Caco-2 (cell line): ENCODE results near the gene PDZD8. TPM values are rescaled to one million over a fixed set of nuclear protein-coding genes. Genes with fewer than 3 reads are reported as not detected.

Experiments used
- BruUV-seq: library from RNA; stranded (reverse); fragments of 400-500 nt; replicated peaks from 2 replicates; lab custom pipeline; 2021; lab: Mats Ljungman, UMichigan
- CTCF ChIA-PET: fragments of 300-600 bp; sonication (Branson Sonifier 250); formaldehyde crosslinking; loops from one replicate; lab custom pipeline; 2022; ENCODE audit warnings: antibody characterized with exemption; lab: Charles Lee
- POLR2A ChIA-PET: fragments of 300-600 bp; sonication (Branson Sonifier 250); formaldehyde crosslinking; loops from one replicate; lab custom pipeline; 2022; ENCODE audit warnings: antibody characterized with exemption; lab: Charles Lee
- DNase-seq, 2 experiments: peaks; one replicate each; pipeline versions ENCODE4 v3.0.0 to v3.0.0-alpha.2; 2020 to 2022
- H3K27me3 ChIP-seq: replicated peaks from 2 replicates; pipeline ENCODE4 v1.6.0; 2011; ENCODE audit warnings: low read length; ENCODE audit not compliant: control insufficient read depth, insufficient read depth
- H3K36me3 ChIP-seq: 2 replicates; pipeline ENCODE4 v1.5.1; 2011; ENCODE audit warnings: low read length; ENCODE audit not compliant: control insufficient read depth, insufficient read depth
- H3K4me1 ChIP-seq: fragments of 250-450 bp; sonication (Bioruptor Pico); 2 replicates; pipeline ENCODE4 v1.5.1; 2020; ENCODE audit warnings: mild to moderate bottlenecking
- H3K4me3 ChIP-seq: 2 replicates; pipeline ENCODE4 v1.5.1; 2011; ENCODE audit warnings: low read depth, mild to moderate bottlenecking, control low read depth, low read length
- H3K9me3 ChIP-seq: fragments of 250-450 bp; sonication (Bioruptor Pico); 2 replicates; pipeline ENCODE4 v1.5.1; 2020; ENCODE audit warnings: mild to moderate bottlenecking, moderate library complexity
- H3K27ac Mint-ChIP-seq: one replicate; pipeline ENCODE4 v1.8.0; 2022; ENCODE audit warnings: mixed read lengths; ENCODE audit not compliant: unreplicated experiment
- H3K27me3 Mint-ChIP-seq: one replicate; pipeline ENCODE4 v1.8.0; 2022; ENCODE audit warnings: mixed read lengths; ENCODE audit not compliant: insufficient read depth, unreplicated experiment
- H3K36me3 Mint-ChIP-seq: one replicate; pipeline ENCODE4 v1.8.0; 2022; ENCODE audit warnings: mild to moderate bottlenecking, mixed read lengths; ENCODE audit not compliant: insufficient read depth, unreplicated experiment
- H3K4me1 Mint-ChIP-seq: one replicate; pipeline ENCODE4 v1.8.0; 2022; ENCODE audit warnings: low read depth, mixed read lengths; ENCODE audit not compliant: unreplicated experiment
- H3K4me3 Mint-ChIP-seq: one replicate; pipeline ENCODE4 v1.8.0; 2022; ENCODE audit warnings: mild to moderate bottlenecking, moderate library complexity, mixed read lengths; ENCODE audit not compliant: unreplicated experiment
- H3K9me3 Mint-ChIP-seq: one replicate; pipeline ENCODE4 v1.8.0; 2022; ENCODE audit warnings: mixed read lengths; ENCODE audit not compliant: unreplicated experiment
- CTCF ChIP-seq, 2 experiments: fragments of 200-600 bp in 1 of 2; IDR thresholded peaks; 1 replicate in 1 of 2; 2 replicates in 1 of 2; pipeline versions ENCODE4 v1.5.1 to v1.8.0; 2011 to 2022; ENCODE audit warnings: antibody characterized with exemption in 1 of 2, control low read depth in 1 of 2, inconsistent platforms in 1 of 2, low read depth in 1 of 2, low read length in 1 of 2, mild to moderate bottlenecking in 1 of 2, moderate library complexity in 1 of 2; ENCODE audit not compliant: insufficient read depth in 1 of 2, severe bottlenecking in 1 of 2, unreplicated experiment in 1 of 2
- intact Hi-C: fragments of 100-400 bp; cut with micrococcal nuclease; formaldehyde crosslinking; loops from one replicate; pipeline ENCODE4 v1.10.0; 2022; ENCODE audit not compliant: unreplicated experiment
- total RNA-seq: library from RNA; stranded (reverse); gene quantifications from 2 replicates; pipeline ENCODE4 v1.2.3, GENCODE V29; 2022

Gene PDZD8
- total RNA-seq, 1 experiment from 2014 or later: 49.4 TPM

DNA sequence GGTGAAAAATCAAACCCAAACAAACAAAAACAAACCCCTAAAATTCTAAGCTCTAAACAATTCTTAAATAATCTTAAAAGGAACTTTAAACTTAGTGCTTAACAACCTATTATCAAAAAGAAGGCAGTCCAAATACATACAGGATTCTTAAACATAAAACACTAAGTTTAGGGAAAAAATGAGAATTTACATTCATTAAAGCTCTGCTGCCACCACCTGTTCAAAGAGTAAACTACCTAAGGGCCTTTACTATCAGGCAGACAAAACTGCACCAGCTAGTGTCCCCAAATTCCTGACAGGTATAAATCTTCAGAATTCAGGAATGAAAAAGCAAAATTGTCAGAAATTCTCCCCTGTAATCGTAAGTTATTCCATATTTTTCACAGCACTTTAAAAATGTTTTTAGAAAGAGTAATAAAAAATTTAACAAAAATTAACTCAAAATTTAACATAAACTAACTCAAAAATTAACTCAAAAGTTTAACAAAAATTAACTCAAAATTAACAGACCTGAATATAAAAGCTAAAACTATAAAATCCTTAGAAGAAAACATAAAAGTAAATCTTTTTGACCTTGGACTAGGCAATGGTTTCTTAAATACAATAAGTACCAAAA is 55.1 kb downstream of the PDZD8 start:
- ChIA-PET CTCF (interaction anchor here (0.8 to 4.0 kb wide), 5 partner anchors 22 to 158 kb away, joined by 3 to 69 read pairs (median 3); no protein-coding TSS in a partner anchor), POLR2A (no interaction called here)
- Mint-ChIP-seq H3K27ac (no peak overlapping the region), H3K9me3 (no peaks in the 10 kb centered on the region), H3K27me3 (no peaks in the 10 kb centered on the region), H3K4me1 (no peaks in the 10 kb centered on the region), H3K36me3 (peaks cover 9% of the 10 kb centered on the region), H3K4me3 (no peak overlapping the region)
- Histone ChIP-seq H3K36me3 (no peaks in the 10 kb centered on the region), H3K4me1 (no peaks in the 10 kb centered on the region), H3K9me3 (no peaks in the 10 kb centered on the region), H3K27me3 (no peaks in the 10 kb centered on the region), H3K4me3 (no peak overlapping the region)
- BruUV-seq: no TSS peak
- intact Hi-C loops: loop anchor here (1.0 kb wide), 2 partner anchors 93 to 103 kb away; no protein-coding TSS in a partner anchor
- peak in 1 of 2 experiments; percentile 36 for DNase-seq
- peak; percentile 54 to 76 for TF ChIP-seq CTCF (IDR thresholded peaks at IDR 0.05; ENCODE audit: insufficient read depth in 1 of 2, low read depth in 1 of 2, low read length in 1 of 2, severe bottlenecking in 1 of 2, unreplicated experiment in 1 of 2)

DNA sequence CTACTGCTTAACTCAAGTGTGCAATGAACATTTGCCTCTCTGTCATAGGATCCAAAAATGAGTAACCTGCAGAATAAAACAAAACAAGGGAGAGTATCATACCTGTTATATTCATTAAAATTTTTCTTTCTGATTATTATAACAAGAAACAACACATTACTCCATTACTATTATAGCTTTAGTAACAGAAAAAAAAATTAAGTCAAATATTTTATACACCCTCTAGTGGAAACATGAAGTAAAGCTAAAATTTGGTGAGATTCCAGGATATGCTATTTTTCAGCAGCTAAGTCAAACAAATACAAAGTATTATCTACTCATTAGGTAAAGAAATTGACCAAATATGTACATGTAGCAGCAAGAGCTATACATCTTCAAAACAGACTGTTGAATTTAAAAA is 56.3 kb downstream of the PDZD8 start:
- BruUV-seq: no TSS peak
- Mint-ChIP-seq H3K9me3 (no peaks in the 10 kb centered on the region), H3K27me3 (no peaks in the 10 kb centered on the region), H3K36me3 (peaks cover 21% of the 10 kb centered on the region), H3K4me1 (no peaks in the 10 kb centered on the region), H3K4me3 (no peak overlapping the region), H3K27ac (no peak overlapping the region)
- H3K9me3 ChIP-seq: no peaks in the 10 kb centered on the region
- intact Hi-C loops: no loop called here
- no peak overlapping the region for H3K4me3 ChIP-seq
- DNase-seq: no peak
- no peaks in the 10 kb centered on the region for H3K4me1 ChIP-seq
- POLR2A ChIA-PET: no interaction called here
- CTCF ChIA-PET: interaction anchor here (0.7 to 4.0 kb wide), 5 partner anchors 44 to 101 kb away, joined by 3 to 69 read pairs (median 3); no protein-coding TSS in a partner anchor
- no peaks in the 10 kb centered on the region for H3K36me3 ChIP-seq
- H3K27me3 ChIP-seq: no peaks in the 10 kb centered on the region
- peak; percentile 22 to 30 for TF ChIP-seq CTCF (IDR thresholded peaks at IDR 0.05; ENCODE audit: insufficient read depth in 1 of 2, low read depth in 1 of 2, low read length in 1 of 2, severe bottlenecking in 1 of 2, unreplicated experiment in 1 of 2)

- intact Hi-C loops: no loop called here
These were observed 58.5 kb downstream of the PDZD8 start for GRCh38 chr10:117316701-117317100.

More at GRCh38 chr10:117316701-117317100, 58.5 kb downstream of the PDZD8 start:
- Mint-ChIP-seq H3K4me3 (no peak overlapping the region), H3K36me3 (peaks cover 25% of the 10 kb centered on the region), H3K4me1 (peaks cover 6% of the 10 kb centered on the region), H3K9me3 (no peaks in the 10 kb centered on the region), H3K27ac (no peak overlapping the region), H3K27me3 (no peaks in the 10 kb centered on the region)
- POLR2A ChIA-PET: no interaction called here
- no peaks in the 10 kb centered on the region for H3K36me3 ChIP-seq
- H3K9me3 ChIP-seq: no peaks in the 10 kb centered on the region
- no peak overlapping the region for H3K4me3 ChIP-seq
- CTCF ChIA-PET: interaction anchor here (0.5 kb wide), 1 partner anchor 165 kb away, joined by 3 read pairs; no protein-coding TSS in a partner anchor
- TF ChIP-seq CTCF (IDR thresholded peaks at IDR 0.05; ENCODE audit: insufficient read depth in 1 of 2, low read depth in 1 of 2, low read length in 1 of 2, severe bottlenecking in 1 of 2, unreplicated experiment in 1 of 2): no peak
- no peak for DNase-seq
- BruUV-seq: no TSS peak
- no peaks in the 10 kb centered on the region for H3K4me1 ChIP-seq
- no peaks in the 10 kb centered on the region for H3K27me3 ChIP-seq
